Fibroblast of lung (primary cell): ENCODE data around the gene NINL. TPM values are rescaled to one million over a fixed set of nuclear protein-coding genes. Genes with fewer than 3 reads are reported as not detected.

Experiments used
- DNase-seq, 2 donors: peaks; one replicate each; pipeline versions ENCODE4 v3.0.0 to v3.0.0-alpha.2; 2010; ENCODE audit warnings: low read depth in 2 of 2
- H2AFZ ChIP-seq: 2 replicates; pipeline ENCODE4 v1.5.1; 2012; ENCODE audit warnings: low read length, control low read depth, inconsistent platforms
- H3K27ac ChIP-seq: 2 replicates; pipeline ENCODE4 v1.5.1; 2011; ENCODE audit warnings: low read length, control low read depth; ENCODE audit not compliant: insufficient read depth
- H3K27me3 ChIP-seq: 2 replicates; pipeline ENCODE4 v1.5.1; 2011; ENCODE audit warnings: mild to moderate bottlenecking, low read length; ENCODE audit not compliant: control insufficient read depth, insufficient read depth
- H3K36me3 ChIP-seq: 2 replicates; pipeline ENCODE4 v1.5.1; 2011; ENCODE audit warnings: low read length; ENCODE audit not compliant: control insufficient read depth, insufficient read depth
- H3K4me1 ChIP-seq: 2 replicates; pipeline ENCODE4 v1.5.1; 2011; ENCODE audit warnings: low read length; ENCODE audit not compliant: control insufficient read depth, insufficient read depth; ENCODE audit errors: extremely low read depth
- H3K4me2 ChIP-seq: 2 replicates; pipeline ENCODE4 v1.5.1; 2011; ENCODE audit warnings: low read length, control low read depth; ENCODE audit not compliant: insufficient read depth; ENCODE audit errors: extremely low read depth
- H3K4me3 ChIP-seq, 4 experiments: fragments of 200-600 bp in 1 of 4; sonication (generic) in 1 of 4; replicated peaks in 1 of 4; 2 replicates each; pipeline ENCODE4 v1.5.1; 2011 to 2016; ENCODE audit warnings: low read length in 4 of 4, low read depth in 3 of 4, mild to moderate bottlenecking in 3 of 4, control low read depth in 2 of 4, inconsistent platforms in 1 of 4, mixed read lengths in 1 of 4; ENCODE audit not compliant: insufficient read depth in 1 of 4; ENCODE audit errors: control extremely low read depth in 1 of 4
- H3K79me2 ChIP-seq: 2 replicates; pipeline ENCODE4 v1.5.1; 2012; ENCODE audit warnings: mild to moderate bottlenecking, low read length, inconsistent platforms; ENCODE audit not compliant: control insufficient read depth, insufficient read depth
- H3K9ac ChIP-seq: 2 replicates; pipeline ENCODE4 v1.5.1; 2011; ENCODE audit warnings: mild to moderate bottlenecking, low read length, control low read depth; ENCODE audit not compliant: insufficient read depth
- H3K9me3 ChIP-seq: 2 replicates; pipeline ENCODE4 v1.5.1; 2012; ENCODE audit warnings: low read depth, low read length; ENCODE audit not compliant: control insufficient read depth, insufficient read depth
- H4K20me1 ChIP-seq: 2 replicates; pipeline ENCODE4 v1.5.1; 2011; ENCODE audit warnings: low read length; ENCODE audit not compliant: control insufficient read depth, insufficient read depth; ENCODE audit errors: extremely low read depth
- CTCF ChIP-seq, 2 donors: IDR thresholded peaks in 1 of 2; conservative IDR thresholded peaks in 1 of 2; 1 replicate in 1 of 2; 2 replicates in 1 of 2; pipeline ENCODE4 v1.5.1; 2011 to 2012; ENCODE audit warnings: low read length in 2 of 2, control low read depth in 1 of 2, inconsistent platforms in 1 of 2, low read depth in 1 of 2, mild to moderate bottlenecking in 1 of 2
- EZH2 ChIP-seq: IDR thresholded peaks from 2 replicates; pipeline ENCODE4 v1.5.1; 2012; ENCODE audit warnings: low read length, control low read depth, mild to moderate bottlenecking; ENCODE audit errors: missing control alignments
- polyA plus RNA-seq, 2 donors: library from polyadenylated mRNA; depleted of rRNA in 1 of 2; stranded (reverse) in 1 of 2; unstranded in 1 of 2; fragments of >200 nt; gene quantifications; 2 replicates each; pipeline ENCODE4 v1.2.1, GENCODE V29; 2011 to 2012; ENCODE audit warnings: missing spikeins in 1 of 2
- total RNA-seq: library from RNA; depleted of rRNA; stranded (reverse); fragments of >200 nt; gene quantifications from 2 replicates; pipeline ENCODE4 v1.2.1, GENCODE V29; 2014

Gene NINL
- total and polyA plus RNA-seq, 2 donors (not counting 1 experiment from before 2014, with no cell fraction given), result 4.4 to 16.3 TPM

GRCh38 chr20:25480156-25480555 is 105.2 kb downstream of the NINL start:
- no peak overlapping the region for H3K27ac ChIP-seq
- no peaks in the 10 kb centered on the region for H3K4me1 ChIP-seq
- H4K20me1 ChIP-seq, result no peaks in the 10 kb centered on the region
- H3K9ac ChIP-seq, result no peak overlapping the region
- no peaks in the 10 kb centered on the region for H3K9me3 ChIP-seq
- H3K79me2 ChIP-seq, result no peaks in the 10 kb centered on the region
- peaks cover 3% of the 10 kb centered on the region for H3K36me3 ChIP-seq
- no peak overlapping the region for H2AFZ ChIP-seq
- no peak overlapping the region for H3K4me3 ChIP-seq
- no peaks in the 10 kb centered on the region for H3K27me3 ChIP-seq
- DNase-seq, result no peak
- TF ChIP-seq CTCF (conservative IDR thresholded peaks at IDR 0.05 in 1 of 2, IDR thresholded peaks at IDR 0.05 in 1 of 2; ENCODE audit: low read depth in 1 of 2, low read length in 2 of 2), result no peak
- TF ChIP-seq EZH2, result no peak
- no peak overlapping the region for H3K4me2 ChIP-seq

- no peak overlapping the region for H3K27ac ChIP-seq
- H4K20me1 ChIP-seq, result no peaks in the 10 kb centered on the region
- no peaks in the 10 kb centered on the region for H3K79me2 ChIP-seq
- no peaks in the 10 kb centered on the region for H3K4me1 ChIP-seq
- no peak overlapping the region for H3K9ac ChIP-seq
- H3K9me3 ChIP-seq, result no peaks in the 10 kb centered on the region
- no peak overlapping the region for H3K4me3 ChIP-seq
- H3K27me3 ChIP-seq, result no peaks in the 10 kb centered on the region
- no peak for DNase-seq
- TF ChIP-seq CTCF (conservative IDR thresholded peaks at IDR 0.05 in 1 of 2, IDR thresholded peaks at IDR 0.05 in 1 of 2; ENCODE audit: low read depth in 1 of 2, low read length in 2 of 2) (no peak), EZH2 (no peak)
- no peak overlapping the region for H3K4me2 ChIP-seq
- H2AFZ ChIP-seq, result no peak overlapping the region
- H3K36me3 ChIP-seq, result peaks cover 3% of the 10 kb centered on the region
These were observed 105.7 kb downstream of the NINL start for GRCh38 chr20:25479638-25480037.

- Histone ChIP-seq H4K20me1 (no peaks in the 10 kb centered on the region), H2AFZ (no peak overlapping the region), H3K27ac (no peak overlapping the region), H3K4me3 (no peak overlapping the region), H3K9me3 (no peaks in the 10 kb centered on the region), H3K4me1 (no peaks in the 10 kb centered on the region), H3K27me3 (no peaks in the 10 kb centered on the region), H3K9ac (no peak overlapping the region), H3K79me2 (no peaks in the 10 kb centered on the region), H3K4me2 (no peak overlapping the region), H3K36me3 (peaks cover 4% of the 10 kb centered on the region)
- no peak for DNase-seq
- no peak for TF ChIP-seq EZH2
- no peak for TF ChIP-seq CTCF (conservative IDR thresholded peaks at IDR 0.05 in 1 of 2, IDR thresholded peaks at IDR 0.05 in 1 of 2; ENCODE audit: low read depth in 1 of 2, low read length in 2 of 2)
These were observed 106.3 kb downstream of the NINL start for GRCh38 chr20:25478889-25479568.
